Superior temporal gyrus (tissue), 1 donor: ENCODE measurements around the gene ANKRD63.

Source experiments
- DNase-seq: peaks from one replicate; pipeline ENCODE4 v3.0.0-alpha.2; 2016; ENCODE audit errors: extremely low spot score

Gene ANKRD63

DNA sequence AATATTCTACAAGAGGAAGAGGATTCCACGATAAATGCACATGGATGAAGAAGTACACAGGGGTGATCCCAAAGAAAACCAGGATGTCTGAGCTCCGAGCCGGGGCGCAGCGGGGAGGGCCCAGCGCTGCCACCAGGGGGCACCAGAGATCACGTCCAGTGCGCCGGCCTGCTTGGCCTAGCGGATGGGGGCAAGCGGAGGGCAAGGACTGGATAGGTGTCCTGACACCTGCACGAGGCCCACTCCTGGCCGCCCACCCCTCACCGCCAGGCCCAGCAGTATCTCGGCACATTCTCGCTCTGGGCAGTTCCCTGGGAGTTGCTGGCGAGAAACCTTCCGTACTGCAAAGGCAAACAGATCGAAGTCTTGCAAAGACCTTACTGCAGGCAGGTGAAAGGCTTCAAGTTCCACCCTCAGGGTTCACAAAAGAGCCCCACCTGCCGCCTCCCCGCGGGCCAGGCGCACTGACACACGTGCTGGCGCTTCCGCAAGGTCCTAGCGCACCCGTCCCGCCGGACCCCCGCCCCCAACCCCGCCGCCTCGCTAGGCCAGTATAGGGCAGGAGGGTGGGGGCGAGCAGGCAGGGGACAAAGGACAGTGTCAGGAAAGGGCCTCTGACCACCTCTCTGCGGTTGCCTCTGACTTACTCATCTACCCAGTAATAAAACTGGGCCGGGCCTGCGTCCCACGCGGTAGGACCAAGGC is 3.3 kb downstream of the ANKRD63 start:
- DNase-seq: peak; percentile 77

DNA sequence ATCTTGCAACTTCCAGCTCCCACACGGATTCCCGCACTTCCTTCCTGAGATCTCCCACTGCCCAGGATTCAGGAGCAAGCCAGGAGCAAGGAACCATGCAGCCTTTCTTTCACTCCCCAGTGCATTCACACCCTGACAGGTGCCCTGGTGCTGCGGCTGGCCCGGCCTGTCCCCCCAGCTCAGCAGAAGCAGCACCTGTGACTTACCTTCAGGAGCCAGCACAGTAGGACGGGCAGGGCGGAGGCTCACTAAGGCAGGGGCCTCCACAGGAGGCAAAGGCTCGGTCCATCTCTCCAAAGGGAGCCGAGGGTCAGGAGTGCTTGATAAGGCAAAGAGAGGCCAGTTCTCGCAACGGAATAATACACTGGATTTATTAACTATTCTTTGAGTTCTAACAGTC is 4.8 kb downstream of the ANKRD63 start:
- DNase-seq: no peak

DNA sequence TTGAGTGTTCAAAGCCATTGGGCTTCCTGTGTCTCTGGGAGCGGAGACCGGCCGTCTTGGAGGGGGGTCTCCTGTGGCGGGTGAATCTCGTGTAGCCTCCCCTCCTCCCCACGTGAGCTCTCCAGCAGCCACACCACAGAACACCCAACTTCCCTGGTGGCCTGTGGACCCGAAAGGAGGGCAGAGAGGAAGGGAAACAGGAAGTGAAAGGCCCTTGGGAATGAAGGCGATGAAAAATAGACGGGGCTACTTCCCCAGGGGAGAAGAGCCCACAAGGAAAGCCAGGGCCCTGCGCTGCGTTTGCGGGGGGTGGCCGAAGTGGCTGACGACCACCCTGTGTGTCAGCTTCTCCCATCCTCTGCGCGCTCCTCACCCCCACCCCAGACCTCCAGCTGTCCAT is 5.4 kb downstream of the ANKRD63 start:
- no peak for DNase-seq

DNA sequence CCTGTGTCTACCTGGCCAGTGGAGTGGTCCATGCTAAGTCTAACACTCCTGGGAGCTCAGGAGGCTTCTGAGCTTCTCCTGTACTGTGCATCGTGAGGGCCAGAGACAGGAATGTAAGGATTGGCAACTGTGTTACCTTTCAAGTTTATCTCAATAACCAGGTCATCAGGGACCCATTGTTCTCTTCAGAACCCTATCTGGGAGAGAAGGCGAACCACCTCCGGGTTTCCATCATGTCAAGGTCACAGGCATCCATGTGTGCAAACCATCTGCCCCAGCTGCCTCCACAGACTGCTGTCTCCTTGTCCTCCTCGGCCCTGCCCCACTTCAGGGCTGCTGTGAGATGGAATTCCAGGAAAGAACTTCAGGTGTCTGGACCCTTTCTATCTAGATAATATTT is 5.9 kb downstream of the ANKRD63 start:
- no peak for DNase-seq

DNA sequence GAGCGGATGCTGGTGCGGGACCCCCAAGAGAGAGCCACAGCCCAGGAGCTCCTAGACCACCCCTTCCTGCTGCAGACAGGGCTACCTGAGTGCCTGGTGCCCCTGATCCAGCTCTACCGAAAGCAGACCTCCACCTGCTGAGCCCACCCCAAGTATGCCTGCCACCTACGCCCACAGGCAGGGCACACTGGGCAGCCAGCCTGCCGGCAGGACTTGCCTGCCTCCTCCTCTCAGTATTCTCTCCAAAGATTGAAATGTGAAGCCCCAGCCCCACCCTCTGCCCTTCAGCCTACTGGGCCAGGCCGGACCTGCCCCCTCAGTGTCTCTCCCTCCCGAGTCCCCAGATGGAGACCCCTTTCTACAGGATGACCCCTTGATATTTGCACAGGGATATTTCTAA is 6.9 kb downstream of the ANKRD63 start:
- no peak for DNase-seq

DNA sequence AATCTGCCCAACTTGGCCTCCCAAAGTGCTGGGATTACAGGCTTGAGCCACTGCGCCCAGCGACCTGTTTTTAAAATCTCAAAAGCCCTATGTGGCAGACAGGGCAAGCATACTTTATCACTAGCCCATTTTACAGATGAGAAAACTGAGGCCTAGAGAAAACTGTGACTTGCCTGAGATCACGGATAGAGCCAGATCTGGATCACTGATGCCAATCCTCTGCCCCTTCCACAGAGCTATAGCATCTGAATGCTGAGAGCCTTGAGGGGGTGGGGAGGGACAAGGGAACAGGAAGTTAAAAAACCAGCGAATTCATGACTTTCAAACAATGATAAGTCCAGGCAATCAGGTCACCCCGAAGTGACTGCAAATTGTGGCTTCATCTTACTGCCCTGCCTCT is 7.3 kb downstream of the ANKRD63 start:
- no peak for DNase-seq

DNA sequence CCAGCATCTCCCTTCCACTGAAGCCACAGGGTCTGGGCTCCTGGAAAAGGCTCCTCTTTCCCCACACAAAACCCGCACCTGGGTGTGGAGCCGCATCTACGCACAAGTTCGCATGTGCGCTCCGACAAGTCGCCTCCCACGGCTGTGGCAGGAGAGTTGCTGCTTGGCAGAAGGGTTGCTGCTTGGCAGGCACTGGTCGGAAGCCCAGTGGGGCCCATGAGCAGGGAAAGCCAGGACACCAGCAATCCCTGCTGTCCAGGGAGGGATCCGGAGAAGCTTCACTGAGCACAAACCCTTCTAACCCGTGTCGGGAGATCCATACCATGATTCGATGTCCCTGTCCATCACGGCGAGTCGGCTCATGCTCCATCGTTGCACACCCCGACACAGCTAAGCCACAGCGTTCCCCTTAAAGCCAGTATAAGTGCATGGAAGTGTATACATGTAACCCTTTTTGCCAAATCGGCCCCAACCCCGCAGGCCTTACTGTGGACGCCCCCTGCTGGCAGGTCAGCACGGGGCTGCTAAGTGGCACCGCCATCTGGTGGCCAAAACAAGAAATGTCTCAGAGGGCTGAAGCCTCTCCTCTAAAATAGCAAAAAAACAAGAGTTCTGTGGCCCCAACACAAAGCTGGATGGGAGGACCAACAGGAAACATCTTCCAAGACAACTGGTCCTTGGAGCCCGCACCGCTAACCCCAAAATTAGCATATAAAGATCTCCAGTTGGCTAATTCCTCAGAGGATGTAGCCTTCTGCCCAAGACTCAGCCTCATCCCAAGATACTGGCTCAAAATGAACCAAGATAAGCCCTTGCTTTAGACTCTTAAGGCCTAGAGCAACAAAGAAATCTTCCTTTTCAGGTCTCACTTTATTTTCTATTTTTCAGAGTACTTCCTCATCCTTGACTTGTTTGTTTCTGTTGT is 8.3 kb downstream of the ANKRD63 start:
- peak; percentile 90 for DNase-seq

DNA sequence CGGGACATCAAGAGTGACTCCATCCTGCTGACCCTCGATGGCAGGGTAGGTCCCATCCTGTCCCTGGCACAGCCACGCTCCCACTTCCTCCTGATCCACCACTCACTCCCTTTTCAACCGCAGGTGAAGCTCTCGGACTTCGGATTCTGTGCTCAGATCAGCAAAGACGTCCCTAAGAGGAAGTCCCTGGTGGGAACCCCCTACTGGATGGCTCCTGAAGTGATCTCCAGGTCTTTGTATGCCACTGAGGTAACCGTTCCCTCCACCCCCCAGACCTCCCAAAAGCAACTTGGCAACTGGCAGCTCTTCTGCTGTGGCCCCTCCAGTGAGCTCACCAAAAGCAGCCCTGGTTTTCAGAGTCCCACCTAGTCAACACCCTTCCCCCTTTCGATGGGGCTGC is 9.4 kb downstream of the ANKRD63 start:
- no peak for DNase-seq

DNA sequence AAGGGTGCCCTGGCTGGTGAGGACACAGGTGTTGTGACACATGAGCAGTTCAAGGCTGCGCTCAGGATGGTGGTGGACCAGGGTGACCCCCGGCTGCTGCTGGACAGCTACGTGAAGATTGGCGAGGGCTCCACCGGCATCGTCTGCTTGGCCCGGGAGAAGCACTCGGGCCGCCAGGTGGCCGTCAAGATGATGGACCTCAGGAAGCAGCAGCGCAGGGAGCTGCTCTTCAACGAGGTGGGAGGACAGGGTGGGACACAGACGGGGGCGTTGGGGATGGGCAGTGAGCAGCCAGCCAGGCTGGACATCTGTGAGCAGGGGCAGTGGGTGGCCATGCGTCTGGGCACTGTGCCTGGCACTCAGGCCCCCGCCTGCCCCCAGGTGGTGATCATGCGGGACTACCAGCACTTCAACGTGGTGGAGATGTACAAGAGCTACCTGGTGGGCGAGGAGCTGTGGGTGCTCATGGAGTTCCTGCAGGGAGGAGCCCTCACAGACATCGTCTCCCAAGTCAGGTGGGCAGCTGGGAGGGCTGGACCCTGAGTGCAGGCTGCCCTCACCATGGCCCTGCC is 10.3 kb downstream of the ANKRD63 start:
- DNase-seq: no peak

DNA sequence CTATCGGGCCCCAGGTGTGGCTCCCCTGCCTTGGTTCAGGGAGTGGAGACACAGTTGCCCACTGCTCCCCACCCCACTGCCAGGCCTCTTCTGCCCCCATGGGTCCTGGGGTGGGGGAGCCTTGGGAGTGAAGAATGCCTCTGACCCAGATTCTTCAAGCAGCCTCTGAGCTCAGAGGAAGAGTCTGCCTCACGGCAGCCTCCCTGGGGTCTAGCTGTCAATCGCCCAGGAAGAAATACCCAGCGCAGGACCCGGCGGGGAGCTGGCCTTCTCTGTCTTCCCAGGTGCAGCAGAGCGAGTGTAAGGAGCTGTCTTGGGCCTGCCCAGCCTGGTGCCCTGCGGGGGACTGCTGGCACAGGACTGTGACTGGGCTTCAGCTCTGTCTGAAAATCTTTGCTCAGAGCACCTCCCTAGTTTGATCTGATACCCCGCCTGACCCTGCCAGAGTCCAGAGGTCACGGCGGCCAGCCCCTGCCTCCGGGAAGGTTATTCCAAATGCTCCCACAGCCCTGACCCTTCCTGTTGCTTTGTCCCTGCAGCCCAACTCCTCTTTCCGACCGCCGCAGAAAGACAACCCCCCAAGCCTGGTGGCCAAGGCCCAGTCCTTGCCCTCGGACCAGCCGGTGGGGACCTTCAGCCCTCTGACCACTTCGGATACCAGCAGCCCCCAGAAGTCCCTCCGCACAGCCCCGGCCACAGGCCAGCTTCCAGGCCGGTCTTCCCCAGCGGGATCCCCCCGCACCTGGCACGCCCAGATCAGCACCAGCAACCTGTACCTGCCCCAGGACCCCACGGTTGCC is 11.0 kb downstream of the ANKRD63 start:
- no peak for DNase-seq

DNA sequence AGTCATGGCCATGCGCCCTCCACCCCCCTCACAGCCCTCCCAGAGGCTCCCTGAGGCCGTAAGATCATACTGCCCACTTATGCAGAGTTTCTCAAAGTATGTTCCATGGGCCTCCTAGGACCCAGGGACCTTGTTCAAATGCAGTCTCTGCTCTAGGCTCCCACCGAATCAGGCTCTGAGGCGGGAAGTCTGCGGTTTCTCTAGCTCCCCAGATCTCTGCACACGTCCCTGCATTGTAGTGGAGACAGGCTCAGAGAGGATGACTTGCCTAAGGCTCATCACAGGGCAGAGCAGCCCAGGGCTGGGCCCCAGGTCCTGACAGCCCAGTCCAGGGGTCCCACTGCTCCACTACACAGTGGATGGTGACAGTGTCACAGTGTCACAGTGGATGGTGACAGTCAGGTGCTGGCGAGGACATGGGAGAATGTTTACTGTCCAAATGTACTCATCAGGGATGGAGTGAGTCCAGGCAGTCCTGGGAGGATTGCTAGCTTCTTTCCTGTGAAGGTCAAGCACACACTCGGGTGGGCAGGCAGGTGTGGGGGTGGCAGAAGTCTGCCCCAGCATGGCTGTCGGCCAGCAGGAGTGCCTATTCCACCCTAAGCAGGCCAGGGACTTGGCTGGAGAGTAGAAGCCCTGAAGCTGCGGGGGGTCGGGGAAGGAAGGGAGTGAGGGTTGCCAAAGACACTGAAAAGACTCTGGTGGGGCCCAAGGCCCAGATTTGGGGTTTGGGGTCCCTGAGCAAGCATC is 12.4 kb downstream of the ANKRD63 start:
- DNase-seq: no peak

DNA sequence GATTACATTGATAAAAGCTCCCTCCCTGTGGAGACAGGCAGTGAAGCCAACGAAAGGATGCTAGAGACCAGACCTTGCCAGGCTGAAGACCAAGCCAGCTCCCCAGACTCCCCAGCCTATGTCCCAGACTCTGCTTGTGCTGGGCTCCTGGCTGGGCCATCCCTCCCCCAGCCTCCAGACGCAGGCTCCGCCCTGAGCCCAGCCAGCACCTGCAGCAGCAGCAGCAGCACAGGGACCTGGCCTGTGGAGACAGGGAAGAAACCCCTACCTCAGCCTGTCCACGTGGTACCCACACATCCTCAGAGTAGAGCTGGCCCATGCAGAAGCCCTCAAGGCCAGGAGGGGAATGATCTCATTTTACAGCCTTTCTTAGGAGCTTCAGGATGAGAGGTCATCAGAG is 13.3 kb downstream of the ANKRD63 start:
- DNase-seq: no peak

DNA sequence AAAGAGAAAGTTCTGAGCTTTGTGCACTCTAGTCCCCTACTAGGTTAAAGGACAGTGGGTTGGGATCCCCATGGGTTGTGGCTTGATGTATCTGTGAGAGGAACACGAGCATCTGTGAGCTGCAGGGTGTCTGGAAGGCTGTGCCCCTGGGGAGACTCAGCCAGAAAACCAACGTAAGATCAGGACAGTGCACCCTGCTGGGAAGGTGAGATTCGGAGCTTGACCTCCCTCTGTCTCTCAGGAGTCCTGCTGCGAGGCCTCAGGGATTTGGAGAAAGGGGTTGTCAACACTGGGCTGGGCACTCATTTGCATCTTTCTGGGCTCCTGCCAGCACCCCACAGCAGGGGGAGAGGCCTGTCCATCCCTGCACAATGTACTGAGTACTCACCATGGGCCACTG is 15.2 kb downstream of the ANKRD63 start:
- DNase-seq: no peak

DNA sequence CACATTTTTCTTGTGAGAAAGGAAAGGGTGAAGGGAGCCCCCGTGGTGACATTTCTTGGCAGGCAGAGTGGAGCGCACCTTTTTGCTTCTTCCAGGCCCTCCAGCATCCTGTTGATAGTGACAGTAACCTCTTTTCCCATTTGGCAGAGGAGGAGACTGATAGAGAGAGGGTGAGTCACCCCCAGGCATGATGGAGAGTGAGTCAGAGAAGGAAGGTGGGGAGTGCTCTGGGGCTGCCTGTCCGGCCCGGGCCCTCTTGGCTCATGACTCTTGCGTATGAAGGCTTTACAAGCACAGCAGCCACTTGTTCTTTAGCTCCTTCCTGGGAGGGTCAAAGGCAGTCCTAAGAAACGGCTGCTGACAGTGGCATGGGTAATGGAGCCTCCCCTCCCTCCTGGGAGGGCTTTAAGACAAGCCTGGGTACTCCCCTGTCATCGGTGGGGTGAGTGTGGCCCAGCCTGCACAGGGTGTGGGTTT is 16.0 kb downstream of the ANKRD63 start:
- DNase-seq: no peak

DNA sequence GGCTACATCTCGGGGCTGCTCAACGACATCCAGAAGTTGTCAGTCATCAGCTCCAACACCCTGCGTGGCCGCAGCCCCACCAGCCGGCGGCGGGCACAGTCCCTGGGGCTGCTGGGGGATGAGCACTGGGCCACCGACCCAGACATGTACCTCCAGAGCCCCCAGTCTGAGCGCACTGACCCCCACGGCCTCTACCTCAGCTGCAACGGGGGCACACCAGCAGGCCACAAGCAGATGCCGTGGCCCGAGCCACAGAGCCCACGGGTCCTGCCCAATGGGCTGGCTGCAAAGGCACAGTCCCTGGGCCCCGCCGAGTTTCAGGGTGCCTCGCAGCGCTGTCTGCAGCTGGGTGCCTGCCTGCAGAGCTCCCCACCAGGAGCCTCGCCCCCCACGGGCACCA is 17.0 kb downstream of the ANKRD63 start:
- DNase-seq: no peak

DNA sequence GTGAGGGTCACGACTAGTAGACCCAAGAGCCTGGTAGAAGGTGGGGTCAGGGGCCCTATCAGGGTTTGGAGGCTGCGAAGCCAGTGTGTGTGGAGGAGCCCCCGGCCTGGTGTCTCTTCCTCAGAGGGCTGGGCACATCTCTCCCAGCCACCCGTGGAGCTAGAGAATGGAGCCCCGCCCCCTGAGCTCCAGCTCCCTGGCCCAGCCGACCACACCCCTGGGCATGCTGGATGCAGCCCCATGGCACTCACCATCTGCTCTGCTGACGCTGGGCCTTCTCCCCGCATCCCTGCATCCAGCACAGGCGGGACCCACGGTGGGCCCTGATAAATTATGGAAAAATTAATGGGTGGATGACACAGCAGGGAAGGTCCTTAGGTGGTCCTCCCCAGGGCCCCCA is 17.5 kb downstream of the ANKRD63 start:
- DNase-seq: no peak

DNA sequence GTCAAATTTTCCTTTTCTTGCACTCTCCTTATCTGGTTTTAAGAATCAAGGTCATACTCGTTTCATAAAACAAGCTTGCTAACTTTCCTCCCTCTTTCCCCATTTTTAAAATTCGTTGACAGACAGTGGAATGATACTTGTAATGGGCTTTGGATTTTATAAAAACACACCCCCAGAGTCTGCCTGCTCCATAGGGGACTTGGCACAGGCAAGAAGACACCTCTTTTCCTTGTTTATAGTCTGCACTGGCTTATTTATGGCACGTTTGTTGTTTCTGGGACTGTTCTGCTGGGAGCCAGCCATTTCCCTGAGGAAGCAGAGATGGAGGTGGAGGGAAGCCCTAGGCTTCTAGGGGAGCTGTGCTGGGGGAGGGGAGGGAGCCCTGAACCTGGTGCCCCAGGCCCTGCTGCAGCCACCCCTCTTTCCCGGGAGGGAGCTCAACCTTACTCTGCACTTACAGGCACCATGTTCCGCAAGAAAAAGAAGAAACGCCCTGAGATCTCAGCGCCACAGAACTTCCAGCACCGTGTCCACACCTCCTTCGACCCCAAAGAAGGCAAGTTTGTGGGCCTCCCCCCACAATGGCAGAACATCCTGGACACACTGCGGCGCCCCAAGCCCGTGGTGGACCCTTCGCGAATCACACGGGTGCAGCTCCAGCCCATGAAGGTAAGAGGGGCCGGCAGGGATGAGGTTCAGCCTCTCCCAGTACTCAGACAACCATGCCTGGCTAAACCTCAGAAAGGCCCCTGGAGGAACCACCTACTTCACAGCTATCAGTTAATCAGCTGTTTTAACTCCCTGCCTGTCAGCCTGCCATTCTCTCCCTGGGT is 18.3 kb downstream of the ANKRD63 start:
- DNase-seq: no peak

DNA sequence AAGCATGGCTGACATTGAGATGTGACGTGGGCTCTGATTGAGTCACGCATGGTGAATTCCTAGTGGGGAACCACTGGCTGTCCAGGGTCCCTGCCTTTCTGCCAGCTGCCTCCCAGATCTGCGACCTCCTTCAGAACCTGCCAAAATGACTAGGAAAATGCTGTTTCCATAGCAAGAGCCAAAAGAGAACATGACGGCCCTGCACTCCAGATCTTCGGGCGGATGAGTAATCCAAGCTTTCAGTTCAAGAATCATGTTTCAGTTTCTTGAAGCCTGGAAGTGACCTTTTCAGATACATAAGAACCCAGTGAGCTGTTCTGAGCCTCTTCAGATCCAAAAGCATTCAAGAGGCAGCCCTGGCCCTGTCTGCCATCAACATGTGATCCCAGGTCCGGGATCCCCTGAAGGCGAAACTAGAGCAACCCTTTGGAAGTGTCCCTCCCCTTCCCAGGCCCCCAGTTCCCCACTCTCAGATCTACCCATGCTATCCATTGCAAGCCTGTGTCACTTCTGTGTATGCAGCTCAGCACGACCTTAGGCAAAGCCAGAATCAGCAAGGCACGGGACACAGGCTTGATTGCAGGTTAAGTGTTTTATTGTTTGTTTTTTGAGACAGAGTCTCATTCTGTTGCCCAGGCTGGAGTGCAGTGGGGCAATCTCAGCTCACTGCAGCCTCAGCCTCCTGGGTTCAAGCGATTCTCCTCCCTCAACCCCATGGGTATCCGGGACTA is 19.7 kb downstream of the ANKRD63 start:
- no peak for DNase-seq

DNA sequence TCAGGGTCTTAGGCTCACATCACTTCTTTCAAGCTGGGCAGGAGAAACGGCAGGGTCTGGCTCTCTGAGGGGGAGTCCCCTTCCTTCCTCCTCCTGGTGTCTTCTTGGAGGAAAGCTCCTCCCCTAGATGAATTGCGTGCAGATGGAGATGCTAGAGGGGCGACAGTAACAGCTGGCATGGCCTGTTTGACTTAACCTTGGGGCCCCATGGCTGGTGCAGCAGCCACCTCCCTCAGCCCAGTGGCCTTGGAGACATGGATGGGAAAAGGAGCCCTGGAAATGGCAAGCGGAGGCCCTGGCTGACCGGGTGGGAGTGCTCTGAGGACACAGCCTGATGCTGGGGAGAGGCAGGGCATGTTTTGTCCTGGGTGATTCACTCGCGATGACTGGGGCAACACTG is 23.8 kb downstream of the ANKRD63 start:
- DNase-seq: no peak

DNA sequence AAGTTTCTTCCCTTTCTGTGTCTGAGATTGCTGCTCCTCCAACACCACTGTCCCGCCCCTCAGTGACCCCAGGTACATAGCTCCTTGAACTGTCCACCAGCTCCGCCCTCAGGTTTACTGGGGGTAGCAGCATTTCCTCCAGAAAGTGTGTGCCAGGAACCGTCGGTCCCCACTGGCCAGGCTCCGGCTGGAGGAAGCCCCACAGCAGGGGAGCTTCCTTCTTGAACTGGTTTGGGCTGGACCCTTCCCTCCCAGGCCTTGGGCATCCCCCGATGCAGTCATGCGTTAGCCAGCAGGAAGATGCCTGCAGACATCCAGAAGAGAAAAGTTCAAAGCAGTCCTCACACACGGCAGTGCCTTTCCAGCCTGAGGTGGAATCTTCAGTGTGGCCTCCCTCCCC is 24.3 kb downstream of the ANKRD63 start:
- no peak for DNase-seq
